Upper lobe of right lung (tissue), 1 donor: Measurements from ENCODE around the gene KCNJ6. TPM values are rescaled to one million over a fixed set of nuclear protein-coding genes. Genes with fewer than 3 reads are reported as not detected.

ENCODE experiments used
- ATAC-seq: fragments of 200-7000 bp; cut with Tn5 transposase; one replicate; pipeline ENCODE4 v1.9.1; 2020; ENCODE audit warnings: mild to moderate bottlenecking, moderate library complexity
- DNase-seq: peaks from one replicate; pipeline ENCODE4 v3.0.0-alpha.2; 2020
- H3K27ac ChIP-seq: fragments of 200-600 bp; one replicate; pipeline ENCODE4 v1.8.0; 2022
- H3K27me3 ChIP-seq: fragments of 200-600 bp; one replicate; pipeline ENCODE4 v1.8.0; 2022; ENCODE audit warnings: mild to moderate bottlenecking
- H3K36me3 ChIP-seq: fragments of 200-600 bp; one replicate; pipeline ENCODE4 v1.8.0; 2022
- H3K4me1 ChIP-seq: fragments of 200-600 bp; one replicate; pipeline ENCODE4 v1.8.0; 2022
- H3K4me3 ChIP-seq: fragments of 200-600 bp; one replicate; pipeline ENCODE4 v1.8.0; 2022; ENCODE audit warnings: mild to moderate bottlenecking
- H3K9me3 ChIP-seq: fragments of 200-600 bp; one replicate; pipeline ENCODE4 v1.8.0; 2022
- CTCF ChIP-seq: fragments of 200-600 bp; IDR thresholded peaks from one replicate; pipeline ENCODE4 v1.8.0; 2022; ENCODE audit warnings: antibody characterized with exemption
- intact Hi-C: fragments of 100-400 bp; cut with DNase I; formaldehyde crosslinking; loops from one replicate; pipeline ENCODE4 v1.11.0; 2022
- total RNA-seq: library from RNA; stranded (reverse); fragmentation: NEBNext Ultra II Directional; extraction: Animal tissue kit (Norgen Biotek cat#: 25700); gene quantifications from one replicate; pipeline ENCODE4 v1.2.1, GENCODE V29; 2021
- donor health status: DM: no; HTN: yes; CAD: no; lungs with severe emphysema.

Gene KCNJ6
- total RNA-seq, 1 donor from 2014 or later: 0.06 TPM

- no peak overlapping the region for H3K27ac ChIP-seq
- no peaks in the 10 kb centered on the region for H3K27me3 ChIP-seq
- ATAC-seq (no peak), DNase-seq (no peak)
- intact Hi-C loops: no loop called here
- no peaks in the 10 kb centered on the region for H3K36me3 ChIP-seq
- no peaks in the 10 kb centered on the region for H3K9me3 ChIP-seq
- TF ChIP-seq CTCF: no peak
- H3K4me1 ChIP-seq: peaks cover 16% of the 10 kb centered on the region
- H3K4me3 ChIP-seq: no peak overlapping the region
Measured at GRCh38 chr21:37566790-37567615, 349.3 kb downstream of the KCNJ6 start.

GRCh38 chr21:37565530-37566223, 350.6 kb downstream of the KCNJ6 start:
- Histone ChIP-seq H3K4me1 (peaks cover 16% of the 10 kb centered on the region), H3K4me3 (peak overlapping the region; percentile 1), H3K27me3 (no peaks in the 10 kb centered on the region), H3K27ac (no peak overlapping the region), H3K36me3 (no peaks in the 10 kb centered on the region), H3K9me3 (no peaks in the 10 kb centered on the region)
- intact Hi-C loops: no loop called here
- no peak for TF ChIP-seq CTCF
- DNase-seq: no peak
- ATAC-seq: no peak

- ATAC-seq (no peak), DNase-seq (no peak)
- Histone ChIP-seq H3K4me3 (peak overlapping the region; percentile 93), H3K27ac (peak overlapping the region; percentile 97), H3K27me3 (no peaks in the 10 kb centered on the region), H3K36me3 (no peaks in the 10 kb centered on the region), H3K4me1 (peaks cover 16% of the 10 kb centered on the region), H3K9me3 (no peaks in the 10 kb centered on the region)
- no peak for TF ChIP-seq CTCF
- intact Hi-C loops: no loop called here
Measured at GRCh38 chr21:37564924-37565529, 351.2 kb downstream of the KCNJ6 start.

GRCh38 chr21:37564341-37564923, 351.8 kb downstream of the KCNJ6 start:
- DNase-seq: peak; percentile 81
- H3K9me3 ChIP-seq: no peaks in the 10 kb centered on the region
- H3K36me3 ChIP-seq: no peaks in the 10 kb centered on the region
- ATAC-seq: peak; percentile 71
- intact Hi-C loops: no loop called here
- H3K4me3 ChIP-seq: peak overlapping the region; percentile 93
- H3K27me3 ChIP-seq: no peaks in the 10 kb centered on the region
- peak overlapping the region; percentile 97 for H3K27ac ChIP-seq
- H3K4me1 ChIP-seq: peaks cover 16% of the 10 kb centered on the region
- TF ChIP-seq CTCF: no peak

GRCh38 chr21:37563641-37564340, 352.5 kb downstream of the KCNJ6 start:
- Histone ChIP-seq H3K36me3 (no peaks in the 10 kb centered on the region), H3K4me3 (peak overlapping the region; percentile 93), H3K27me3 (no peaks in the 10 kb centered on the region), H3K9me3 (no peaks in the 10 kb centered on the region), H3K4me1 (peaks cover 16% of the 10 kb centered on the region), H3K27ac (peak overlapping the region; percentile 97)
- ATAC-seq (peak; percentile 98), DNase-seq (peak; percentile 97)
- peak; percentile 38 for TF ChIP-seq CTCF
- intact Hi-C loops: no loop called here
